A673 (cell line): Measurements from ENCODE around the gene LCK. TPM values are rescaled to one million over a fixed set of nuclear protein-coding genes. Genes with fewer than 3 reads are reported as not detected.
"Not testable (repeated sequence)": the region's sequence is repeated elsewhere in the genome, so short reads cannot be mapped to it uniquely, and the experiment has no call there.

Source experiments
- BruUV-seq: library from RNA; stranded (reverse); fragments of 400-500 nt; replicated peaks from 2 replicates; lab custom pipeline; 2021; lab: Mats Ljungman, UMichigan
- CTCF ChIA-PET: fragments of 300-600 bp; sonication (Branson Sonifier 250); formaldehyde crosslinking; loops from one replicate; lab custom pipeline; 2022; ENCODE audit warnings: antibody characterized with exemption; lab: Charles Lee
- POLR2A ChIA-PET: fragments of 300-600 bp; sonication (Branson Sonifier 250); formaldehyde crosslinking; loops from one replicate; lab custom pipeline; 2022; ENCODE audit warnings: antibody characterized with exemption; ENCODE audit not compliant: low non-redundant PET; lab: Charles Lee
- DNase-seq: peaks from one replicate; pipeline ENCODE4 v3.0.0-alpha.2; 2015; ENCODE audit warnings: low spot score
- H3K27ac ChIP-seq: fragments of 200-600 bp; sonication (generic); 2 replicates; pipeline ENCODE4 v1.5.1; 2016; ENCODE audit warnings: mixed run types, low read depth, mild to moderate bottlenecking, mixed read lengths, antibody characterized with exemption, low read length; ENCODE audit not compliant: poor library complexity, severe bottlenecking
- H3K27me3 ChIP-seq: fragments of 200-600 bp; sonication (generic); replicated peaks from 2 replicates; pipeline ENCODE4 v1.6.1; 2017; ENCODE audit warnings: mixed run types, low read depth, mild to moderate bottlenecking, mixed read lengths, antibody characterized with exemption, low read length; ENCODE audit not compliant: insufficient read depth, poor library complexity
- H3K36me3 ChIP-seq: fragments of 200-600 bp; sonication (generic); 2 replicates; pipeline ENCODE4 v1.6.1; 2016; ENCODE audit warnings: mixed run types, mild to moderate bottlenecking, mixed read lengths, antibody characterized with exemption, low read length; ENCODE audit not compliant: insufficient read depth, poor library complexity, severe bottlenecking
- H3K4me1 ChIP-seq: fragments of 200-600 bp; sonication (generic); 2 replicates; pipeline ENCODE4 v1.6.1; 2017; ENCODE audit warnings: mixed run types, mild to moderate bottlenecking, mixed read lengths, antibody characterized with exemption, low read length; ENCODE audit not compliant: insufficient read depth, poor library complexity, severe bottlenecking
- H3K4me3 ChIP-seq: fragments of 200-600 bp; sonication (generic); 2 replicates; pipeline ENCODE4 v1.5.1; 2016; ENCODE audit warnings: low read depth, mixed run types, mild to moderate bottlenecking, mixed read lengths, low read length; ENCODE audit not compliant: poor library complexity, severe bottlenecking
- H3K9me3 ChIP-seq: fragments of 200-600 bp; sonication (generic); 2 replicates; pipeline ENCODE4 v1.6.1; 2016; ENCODE audit warnings: mixed run types, low read depth, mild to moderate bottlenecking, mixed read lengths, antibody characterized with exemption, low read length; ENCODE audit not compliant: poor library complexity, severe bottlenecking
- EZH2 ChIP-seq: fragments of 200-600 bp; sonication (generic); IDR thresholded peaks from 2 replicates; pipeline ENCODE4 v1.6.1; 2017; ENCODE audit warnings: borderline replicate concordance, low read depth, mild to moderate bottlenecking, mixed read lengths, antibody characterized with exemption, low read length; ENCODE audit not compliant: poor library complexity, severe bottlenecking
- intact Hi-C: fragments of 100-400 bp; cut with micrococcal nuclease; formaldehyde crosslinking; loops from one replicate; pipeline ENCODE4 v1.10.0; 2022; ENCODE audit not compliant: unreplicated experiment
- total RNA-seq: library from RNA; stranded (reverse); gene quantifications from 2 replicates; pipeline ENCODE4 v1.2.3, GENCODE V29; 2021
- TF ChIP-seq, protein P1 (sequence below): fragments of 300-800, 200-600 bp; sonication (generic); conservative IDR thresholded peaks from 2 replicates; pipeline ENCODE4 v1.5.1; 2017; ENCODE audit warnings: low read depth, mild to moderate bottlenecking, antibody characterized with exemption, low read length, moderate library complexity, mixed read lengths

The LCK gene
- total RNA-seq, 1 experiment from 2014 or later, result not detected

DNA sequence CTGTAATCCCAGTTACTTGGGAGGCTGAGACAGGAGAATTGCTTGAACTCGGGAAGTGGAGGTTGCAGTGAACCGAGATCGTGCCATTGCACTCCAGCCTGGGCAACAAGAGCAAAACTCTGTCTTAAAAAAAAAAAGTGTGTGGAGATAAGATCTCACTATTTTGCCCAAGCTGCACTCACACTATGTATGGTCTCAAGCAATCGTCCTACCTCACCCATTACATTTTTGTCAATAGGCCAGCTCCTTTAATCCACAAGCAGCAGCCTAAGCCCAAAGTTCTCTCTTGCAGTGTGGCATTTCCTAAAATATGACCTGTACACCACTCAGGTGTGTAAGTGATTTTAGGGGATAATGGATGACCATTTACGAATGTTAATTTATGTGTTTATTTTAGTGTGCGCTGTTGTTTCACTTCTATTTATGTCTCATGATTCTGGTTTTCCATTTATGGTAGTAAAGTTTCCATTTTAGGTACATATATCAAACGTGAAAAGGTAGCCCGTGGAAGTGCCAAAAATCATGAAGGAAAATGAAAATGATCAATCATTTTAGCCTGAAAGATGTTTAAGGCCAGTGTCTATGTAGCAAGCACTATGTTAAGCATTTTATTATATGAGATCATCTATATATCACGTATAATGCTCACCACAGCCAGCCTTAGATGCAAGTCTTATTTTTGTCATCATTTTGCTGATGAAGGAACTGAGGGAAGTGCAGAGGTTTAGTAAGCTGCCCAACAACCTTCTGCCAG lies 5.6 kb downstream of the LCK start:
- no peaks in the 10 kb centered on the region for H3K36me3 ChIP-seq
- TF ChIP-seq, protein P1, sequence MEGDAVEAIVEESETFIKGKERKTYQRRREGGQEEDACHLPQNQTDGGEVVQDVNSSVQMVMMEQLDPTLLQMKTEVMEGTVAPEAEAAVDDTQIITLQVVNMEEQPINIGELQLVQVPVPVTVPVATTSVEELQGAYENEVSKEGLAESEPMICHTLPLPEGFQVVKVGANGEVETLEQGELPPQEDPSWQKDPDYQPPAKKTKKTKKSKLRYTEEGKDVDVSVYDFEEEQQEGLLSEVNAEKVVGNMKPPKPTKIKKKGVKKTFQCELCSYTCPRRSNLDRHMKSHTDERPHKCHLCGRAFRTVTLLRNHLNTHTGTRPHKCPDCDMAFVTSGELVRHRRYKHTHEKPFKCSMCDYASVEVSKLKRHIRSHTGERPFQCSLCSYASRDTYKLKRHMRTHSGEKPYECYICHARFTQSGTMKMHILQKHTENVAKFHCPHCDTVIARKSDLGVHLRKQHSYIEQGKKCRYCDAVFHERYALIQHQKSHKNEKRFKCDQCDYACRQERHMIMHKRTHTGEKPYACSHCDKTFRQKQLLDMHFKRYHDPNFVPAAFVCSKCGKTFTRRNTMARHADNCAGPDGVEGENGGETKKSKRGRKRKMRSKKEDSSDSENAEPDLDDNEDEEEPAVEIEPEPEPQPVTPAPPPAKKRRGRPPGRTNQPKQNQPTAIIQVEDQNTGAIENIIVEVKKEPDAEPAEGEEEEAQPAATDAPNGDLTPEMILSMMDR, result no peak
- no peak for TF ChIP-seq EZH2
- intact Hi-C loops, result no loop called here
- no peaks in the 10 kb centered on the region for H3K27me3 ChIP-seq
- BruUV-seq, result no TSS peak
- H3K4me3 ChIP-seq, result no peak overlapping the region
- H3K27ac ChIP-seq, result no peak overlapping the region
- H3K4me1 ChIP-seq, result no peaks in the 10 kb centered on the region
- CTCF ChIA-PET, result no interaction called here
- no peaks in the 10 kb centered on the region for H3K9me3 ChIP-seq
- DNase-seq, result no peak
- POLR2A ChIA-PET, result no interaction called here

DNA sequence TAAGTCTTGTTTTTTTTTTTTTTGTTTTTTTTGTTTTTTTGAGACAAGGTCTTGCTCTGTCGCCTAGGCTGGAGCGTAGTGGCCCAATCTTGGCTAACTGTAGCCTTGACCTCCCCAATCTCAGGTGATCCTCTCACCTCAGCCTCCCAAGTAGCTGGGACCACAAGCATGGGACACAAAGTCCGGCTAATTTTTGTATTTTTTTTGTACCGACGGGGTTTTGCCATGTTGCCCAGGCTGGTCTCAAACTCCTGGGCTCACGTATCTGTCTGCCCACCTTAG lies 6.1 kb downstream of the LCK start:
- ChIA-PET POLR2A (no interaction called here), CTCF (no interaction called here)
- H3K36me3 ChIP-seq, result no peaks in the 10 kb centered on the region
- no peaks in the 10 kb centered on the region for H3K4me1 ChIP-seq
- TF ChIP-seq EZH2, result no peak
- TF ChIP-seq, protein P1, result no peak
- no TSS peak for BruUV-seq
- no peaks in the 10 kb centered on the region for H3K27me3 ChIP-seq
- no peak overlapping the region for H3K27ac ChIP-seq
- DNase-seq, result no peak
- no peaks in the 10 kb centered on the region for H3K9me3 ChIP-seq
- intact Hi-C loops, result no loop called here
- no peak overlapping the region for H3K4me3 ChIP-seq

DNA sequence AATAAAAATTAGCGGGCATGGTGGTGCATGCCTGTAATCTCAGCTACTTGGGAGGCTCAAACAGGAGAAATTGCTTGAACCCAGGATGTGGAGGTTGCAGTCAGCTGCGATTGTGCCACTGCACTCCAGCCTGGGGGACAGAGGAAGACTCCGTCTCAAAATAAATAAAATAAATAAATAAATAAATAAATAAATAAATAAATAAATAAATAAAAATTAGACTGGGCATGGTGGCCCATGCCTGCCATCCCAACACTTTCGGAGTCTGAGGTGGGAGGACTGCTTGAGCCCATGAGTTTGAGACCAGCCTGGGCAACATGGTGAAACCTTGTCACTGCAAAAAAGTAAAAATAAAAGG lies 12.2 kb downstream of the LCK start:
- H3K27ac ChIP-seq, H3K4me3 ChIP-seq, BruUV-seq, CTCF ChIA-PET, DNase-seq, intact Hi-C loops, H3K36me3 ChIP-seq, H3K27me3 ChIP-seq, H3K9me3 ChIP-seq, H3K4me1 ChIP-seq, POLR2A ChIA-PET: not testable (repeated sequence)

DNA sequence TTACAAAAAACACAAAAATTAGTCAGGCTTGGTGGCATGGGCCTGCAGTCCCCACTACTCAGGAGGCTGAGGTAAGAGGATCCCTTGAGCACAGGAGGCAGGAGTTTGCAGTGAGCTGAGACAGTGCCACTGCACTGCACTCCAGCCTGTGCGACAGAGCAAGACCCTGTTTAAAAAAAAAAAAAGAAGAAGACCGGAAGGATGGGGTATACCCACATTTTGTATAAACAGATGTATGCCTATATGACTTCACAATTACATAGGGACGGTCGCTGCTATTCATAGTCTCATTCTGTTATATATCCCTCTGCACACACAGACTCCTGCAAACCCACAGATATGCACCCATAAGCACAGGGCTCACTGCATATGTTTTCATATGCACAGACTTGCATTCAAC lies 12.7 kb downstream of the LCK start:
- Histone ChIP-seq H3K27me3 (no peaks in the 10 kb centered on the region), H3K36me3 (no peaks in the 10 kb centered on the region), H3K4me3 (no peak overlapping the region), H3K27ac (no peak overlapping the region), H3K4me1 (no peaks in the 10 kb centered on the region), H3K9me3 (no peaks in the 10 kb centered on the region)
- intact Hi-C loops, result no loop called here
- ChIA-PET POLR2A (no interaction called here), CTCF (no interaction called here)
- TF ChIP-seq EZH2, result no peak
- TF ChIP-seq, protein P1, result no peak
- no TSS peak for BruUV-seq
- no peak for DNase-seq
